ENCODE data around the gene TBX20.

DNA sequence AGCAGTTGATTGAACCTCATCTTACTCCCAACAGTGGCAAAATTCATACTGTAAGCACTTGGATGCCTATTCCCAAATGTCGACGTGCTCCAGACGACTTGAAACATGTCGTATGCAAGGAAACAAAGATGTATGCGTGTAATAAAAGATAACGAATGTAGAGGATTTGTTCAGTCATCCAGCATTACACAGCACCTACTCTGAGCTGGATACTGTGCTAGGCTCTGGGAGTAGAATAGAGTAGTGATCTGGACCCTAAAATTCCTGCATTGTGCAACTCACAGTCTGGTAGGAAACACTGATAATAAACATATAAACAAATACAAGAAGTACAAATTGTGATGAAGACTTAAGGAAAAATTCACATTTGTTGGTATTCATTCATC, 5.6 kb upstream of the TBX20 start:
- TF ChIP-seq, protein P1, sequence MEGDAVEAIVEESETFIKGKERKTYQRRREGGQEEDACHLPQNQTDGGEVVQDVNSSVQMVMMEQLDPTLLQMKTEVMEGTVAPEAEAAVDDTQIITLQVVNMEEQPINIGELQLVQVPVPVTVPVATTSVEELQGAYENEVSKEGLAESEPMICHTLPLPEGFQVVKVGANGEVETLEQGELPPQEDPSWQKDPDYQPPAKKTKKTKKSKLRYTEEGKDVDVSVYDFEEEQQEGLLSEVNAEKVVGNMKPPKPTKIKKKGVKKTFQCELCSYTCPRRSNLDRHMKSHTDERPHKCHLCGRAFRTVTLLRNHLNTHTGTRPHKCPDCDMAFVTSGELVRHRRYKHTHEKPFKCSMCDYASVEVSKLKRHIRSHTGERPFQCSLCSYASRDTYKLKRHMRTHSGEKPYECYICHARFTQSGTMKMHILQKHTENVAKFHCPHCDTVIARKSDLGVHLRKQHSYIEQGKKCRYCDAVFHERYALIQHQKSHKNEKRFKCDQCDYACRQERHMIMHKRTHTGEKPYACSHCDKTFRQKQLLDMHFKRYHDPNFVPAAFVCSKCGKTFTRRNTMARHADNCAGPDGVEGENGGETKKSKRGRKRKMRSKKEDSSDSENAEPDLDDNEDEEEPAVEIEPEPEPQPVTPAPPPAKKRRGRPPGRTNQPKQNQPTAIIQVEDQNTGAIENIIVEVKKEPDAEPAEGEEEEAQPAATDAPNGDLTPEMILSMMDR (IDR thresholded peaks at IDR 0.05) = no peak
- no peak for TF ChIP-seq POLR2AphosphoS5 (IDR thresholded peaks at IDR 0.05; ENCODE audit: insufficient read depth in 1 of 2, low read depth in 1 of 2)

All from vagina (tissue), 2 donors.